IMR-90 (cell line): Measurements from ENCODE around the gene SEC31B. TPM values are rescaled to one million over a fixed set of nuclear protein-coding genes. Genes with fewer than 3 reads are reported as not detected.

ENCODE experiments used
- ATAC-seq: fragments of 200-7000 bp; cut with Tn5 transposase; 2 replicates; pipeline ENCODE4 v1.9.1; 2020; ENCODE audit warnings: low read depth, mild to moderate bottlenecking, moderate library complexity
- BruUV-seq: library from RNA; stranded (reverse); fragments of 400-500 nt; replicated peaks from 2 replicates; lab custom pipeline; 2021; lab: Mats Ljungman, UMichigan
- CTCF ChIA-PET: fragments of 300-600 bp; formaldehyde crosslinking; extraction: SDS; loops from one replicate; lab custom pipeline; 2021; ENCODE audit warnings: antibody characterized with exemption; lab: Yijun Ruan, JAX
- POLR2A ChIA-PET: fragments of 300-600 bp; sonication (Branson Sonifier 250); formaldehyde crosslinking; loops from one replicate; lab custom pipeline; 2022; ENCODE audit warnings: antibody characterized with exemption; ENCODE audit not compliant: unreplicated experiment; lab: Charles Lee
- DNase-seq: peaks from one replicate; pipeline ENCODE4 v3.0.0; 2013
- H2AFZ ChIP-seq: replicated peaks from 2 replicates; pipeline ENCODE3; 2013; ENCODE audit warnings: low read length, mild to moderate bottlenecking; ENCODE audit not compliant: poor library complexity
- H2AK5ac ChIP-seq: 2 replicates; pipeline ENCODE4 v1.6.1; 2013; ENCODE audit warnings: low read depth, low read length, inconsistent platforms
- H2AK9ac ChIP-seq: replicated peaks from 2 replicates; pipeline ENCODE3; 2013; ENCODE audit warnings: mild to moderate bottlenecking, low read depth, low read length, moderate library complexity; ENCODE audit not compliant: poor library complexity
- H2BK120ac ChIP-seq: 2 replicates; pipeline ENCODE4 v1.6.1; 2013; ENCODE audit warnings: low read depth, low read length, inconsistent platforms
- H2BK15ac ChIP-seq: 3 replicates; pipeline ENCODE4 v1.6.1; 2013; ENCODE audit warnings: low read depth, low read length, inconsistent platforms
- H2BK20ac ChIP-seq: 2 replicates; pipeline ENCODE4 v1.6.1; 2013; ENCODE audit warnings: low read depth, mild to moderate bottlenecking, inconsistent platforms, low read length, moderate library complexity
- H2BK5ac ChIP-seq: 2 replicates; pipeline ENCODE4 v1.6.1; 2013; ENCODE audit warnings: mild to moderate bottlenecking, low read depth, low read length, inconsistent platforms; ENCODE audit not compliant: poor library complexity, severe bottlenecking
- H3K14ac ChIP-seq: replicated peaks from 2 replicates; pipeline ENCODE4 v1.6.1; 2013; ENCODE audit warnings: low read depth, low read length, inconsistent platforms
- H3K18ac ChIP-seq: 2 replicates; pipeline ENCODE4 v1.6.1; 2013; ENCODE audit warnings: low read depth, low read length, control low read depth
- H3K23ac ChIP-seq: 2 replicates; pipeline ENCODE4 v1.6.1; 2013; ENCODE audit warnings: low read depth, low read length, inconsistent platforms
- H3K27ac ChIP-seq: 2 replicates; pipeline ENCODE4 v1.5.1; 2013; ENCODE audit warnings: mild to moderate bottlenecking, control low read depth, low read length; ENCODE audit not compliant: insufficient read depth
- H3K27me3 ChIP-seq: 2 replicates; pipeline ENCODE4 v1.6.1; 2013; ENCODE audit warnings: low read length; ENCODE audit not compliant: control insufficient read depth, insufficient read depth
- H3K36me3 ChIP-seq: 2 replicates; pipeline ENCODE4 v1.6.1; 2013; ENCODE audit warnings: low read length, mixed read lengths; ENCODE audit not compliant: control insufficient read depth, insufficient read depth
- H3K4ac ChIP-seq: 2 replicates; pipeline ENCODE4 v1.6.1; 2013; ENCODE audit warnings: low read depth, low read length, inconsistent platforms
- H3K4me1 ChIP-seq: 2 replicates; pipeline ENCODE4 v1.6.1; 2013; ENCODE audit warnings: low read length, mixed read lengths; ENCODE audit not compliant: control insufficient read depth, insufficient read depth
- H3K4me2 ChIP-seq: 2 replicates; pipeline ENCODE4 v1.6.1; 2013; ENCODE audit warnings: low read depth, mild to moderate bottlenecking, control low read depth, low read length, moderate library complexity
- H3K4me3 ChIP-seq: 2 replicates; pipeline ENCODE4 v1.5.1; 2013; ENCODE audit warnings: low read depth, mild to moderate bottlenecking, control low read depth, low read length, moderate library complexity; ENCODE audit not compliant: insufficient read depth
- H3K56ac ChIP-seq: 2 replicates; pipeline ENCODE4 v1.6.1; 2013; ENCODE audit warnings: low read length, inconsistent platforms; ENCODE audit not compliant: insufficient read depth; ENCODE audit errors: extremely low read depth
- H3K79me1 ChIP-seq, 2 experiments: 2 replicates each; pipeline ENCODE4 v1.6.1; 2013; ENCODE audit warnings: low read length in 2 of 2, inconsistent platforms in 1 of 2, low read depth in 1 of 2
- H3K9ac ChIP-seq: 2 replicates; pipeline ENCODE4 v1.6.1; 2013; ENCODE audit warnings: low read depth, low read length, control low read depth
- H3K9me1 ChIP-seq: 2 replicates; pipeline ENCODE4 v1.6.1; 2013; ENCODE audit warnings: low read length, inconsistent platforms; ENCODE audit not compliant: insufficient read depth
- H3K9me3 ChIP-seq: 2 replicates; pipeline ENCODE4 v1.6.1; 2013; ENCODE audit warnings: low read length; ENCODE audit not compliant: control insufficient read depth, insufficient read depth
- H4K20me1 ChIP-seq: 2 replicates; pipeline ENCODE4 v1.6.1; 2013; ENCODE audit warnings: low read length, inconsistent platforms; ENCODE audit not compliant: insufficient read depth
- H4K5ac ChIP-seq: 2 replicates; pipeline ENCODE4 v1.6.1; 2013; ENCODE audit warnings: mild to moderate bottlenecking, low read depth, low read length, control low read depth
- H4K8ac ChIP-seq, 2 experiments: 2 replicates each; pipeline ENCODE4 v1.6.1; 2013; ENCODE audit warnings: low read depth in 2 of 2, low read length in 2 of 2, control low read depth in 1 of 2, inconsistent platforms in 1 of 2
- H4K91ac ChIP-seq: 2 replicates; pipeline ENCODE4 v1.6.1; 2013; ENCODE audit warnings: low read depth, low read length, inconsistent platforms; ENCODE audit not compliant: insufficient read depth
- BHLHE40 ChIP-seq: fragments of 150-350 bp; IDR thresholded peaks from 2 replicates; pipeline ENCODE4 v1.6.1; 2016; ENCODE audit warnings: mild to moderate bottlenecking, low read depth, low read length
- CEBPB ChIP-seq: IDR thresholded peaks from 2 replicates; pipeline ENCODE4 v1.6.1; 2012; ENCODE audit warnings: low read depth, low read length, improper control_type of control experiment
- CHD1 ChIP-seq: IDR thresholded peaks from 2 replicates; pipeline ENCODE4 v1.6.1; 2012; ENCODE audit warnings: low read depth, low read length, improper control_type of control experiment
- CTCF ChIP-seq: conservative IDR thresholded peaks from 2 replicates; pipeline ENCODE4 v1.5.1; 2012; ENCODE audit warnings: mild to moderate bottlenecking, low read depth, low read length, improper control_type of control experiment
- ELK1 ChIP-seq: fragments of 150-350 bp; IDR thresholded peaks from 2 replicates; pipeline ENCODE4 v1.6.1; 2016; ENCODE audit warnings: low read depth, mild to moderate bottlenecking, low read length, moderate library complexity, borderline replicate concordance
- FOS ChIP-seq: fragments of 150-350 bp; IDR thresholded peaks from 2 replicates; pipeline ENCODE4 v1.6.1; 2016; ENCODE audit warnings: low read depth, low read length
- MAFK ChIP-seq: IDR thresholded peaks from 2 replicates; pipeline ENCODE4 v1.6.1; 2012; ENCODE audit warnings: low read depth, low read length, improper control_type of control experiment
- MAZ ChIP-seq: IDR thresholded peaks from 2 replicates; pipeline ENCODE4 v1.6.1; 2012; ENCODE audit warnings: low read depth, mild to moderate bottlenecking, low read length, improper control_type of control experiment, moderate library complexity, borderline replicate concordance
- MXI1 ChIP-seq: IDR thresholded peaks from 2 replicates; pipeline ENCODE4 v1.6.1; 2012; ENCODE audit warnings: low read depth, mild to moderate bottlenecking, low read length, moderate library complexity, borderline replicate concordance
- NFE2L2 ChIP-seq: fragments of 150-350 bp; IDR thresholded peaks from 2 replicates; pipeline ENCODE4 v1.6.1; 2016; ENCODE audit warnings: low read depth, mild to moderate bottlenecking, low read length
- POLR2A ChIP-seq: IDR thresholded peaks from 2 replicates; pipeline ENCODE4 v1.6.1; 2012; ENCODE audit warnings: mild to moderate bottlenecking, low read depth, low read length
- RAD21 ChIP-seq: IDR thresholded peaks from 2 replicates; pipeline ENCODE4 v1.6.1; 2012; ENCODE audit warnings: low read length, improper control_type of control experiment
- RCOR1 ChIP-seq: IDR thresholded peaks from 2 replicates; pipeline ENCODE4 v1.6.1; 2012; ENCODE audit warnings: mild to moderate bottlenecking, low read length, improper control_type of control experiment; ENCODE audit not compliant: insufficient replicate concordance
- RFX5 ChIP-seq: IDR thresholded peaks from 2 replicates; pipeline ENCODE4 v1.8.0; 2012; ENCODE audit warnings: low read depth, mild to moderate bottlenecking, low read length, moderate library complexity
- SMC3 ChIP-seq: fragments of 150-350 bp; IDR thresholded peaks from 2 replicates; pipeline ENCODE4 v1.6.1; 2016; ENCODE audit warnings: low read depth, mild to moderate bottlenecking, antibody characterized with exemption, low read length, moderate library complexity
- USF2 ChIP-seq: fragments of 150-350 bp; IDR thresholded peaks from 2 replicates; pipeline ENCODE4 v1.6.1; 2017; ENCODE audit warnings: mild to moderate bottlenecking, antibody characterized with exemption, low read length, low read depth
- WGBS, 2 experiments: methylation state at CpG; one replicate each; pipeline versions ENCODE4 v1.1.5 to v1.1.7; 2013; ENCODE audit warnings: missing lambda C conversion rate in 2 of 2; ENCODE audit not compliant: insufficient read length in 1 of 2; ENCODE audit errors: extremely low coverage in 2 of 2; 5-methylcytosine and 5-hydroxymethylcytosine counted together
- dilution Hi-C: fragments of 300-500 bp; cut with HindIII; formaldehyde crosslinking; loops from one replicate; pipeline ENCODE4 v1.14.3; 2018; ENCODE audit warnings: low sequenced_read_pairs; ENCODE audit not compliant: unreplicated experiment
- in situ Hi-C: fragments of 300-500 bp; cut with MboI; formaldehyde crosslinking; loops from 3 replicates; pipeline ENCODE4 v1.14.3; 2019; ENCODE audit warnings: low sequenced_read_pairs, inconsistent platforms, mixed read lengths
- intact Hi-C: fragments of 100-400 bp; cut with micrococcal nuclease; formaldehyde crosslinking; loops from 2 replicates; pipeline ENCODE4 v1.10.0; 2022
- polyA plus RNA-seq, 3 experiments: library from polyadenylated mRNA; depleted of rRNA; stranded (reverse); fragments of >200 nt; gene quantifications; 2 replicates each; pipeline ENCODE4 v1.2.3, GENCODE V29; 2012; ENCODE audit warnings: low replicate concordance in 1 of 3
- total RNA-seq: library from RNA; depleted of rRNA; stranded (reverse); fragments of >200 nt; gene quantifications from 2 replicates; pipeline ENCODE4 v1.2.3, GENCODE V29; 2012

The SEC31B gene
- total and polyA plus RNA-seq, 2 of the 4 experiments (the other 2 are of a cell fraction), result 1.3 to 8.1 TPM

GRCh38 chr10:100489396-100489795 is 30.3 kb downstream of the SEC31B start:
- H3K27ac ChIP-seq, result no peak overlapping the region
- no TSS peak for BruUV-seq
- H2BK20ac ChIP-seq, result no peak overlapping the region
- no peak overlapping the region for H3K4ac ChIP-seq
- no peak overlapping the region for H3K14ac ChIP-seq
- no peak overlapping the region for H2BK120ac ChIP-seq
- peaks cover 20% of the 10 kb centered on the region for H3K36me3 ChIP-seq
- no peak overlapping the region for H3K9ac ChIP-seq
- dilution Hi-C loops, result no loop called here
- no peak overlapping the region for H2BK15ac ChIP-seq
- ChIA-PET CTCF (interaction anchor here (0.8 kb wide), 1 partner anchor 19 kb away, joined by 3 read pairs; no protein-coding TSS in a partner anchor), POLR2A (no interaction called here)
- no peak overlapping the region for H3K4me2 ChIP-seq
- H3K18ac ChIP-seq, result no peak overlapping the region
- no peak overlapping the region for H4K8ac ChIP-seq
- H3K4me1 ChIP-seq, result no peaks in the 10 kb centered on the region
- no peak overlapping the region for H2AFZ ChIP-seq
- H3K23ac ChIP-seq, result no peak overlapping the region
- H3K27me3 ChIP-seq, result peaks cover 3% of the 10 kb centered on the region; the same call in 1 of the 2 replicates
- no peaks in the 10 kb centered on the region for H3K9me3 ChIP-seq
- H2AK5ac ChIP-seq, result no peak overlapping the region
- H2AK9ac ChIP-seq, result no peak overlapping the region
- H4K20me1 ChIP-seq, result no peaks in the 10 kb centered on the region
- TF ChIP-seq ELK1 (no peak), MXI1 (no peak), MAZ (no peak), POLR2A (no peak), BHLHE40 (no peak), CEBPB (no peak), RCOR1 (no peak), FOS (no peak), RAD21 (no peak), SMC3 (no peak), USF2 (no peak), CHD1 (no peak), MAFK (no peak), RFX5 (no peak), CTCF (no peak), NFE2L2 (no peak)
- in situ Hi-C loops, result no loop called here
- no peak overlapping the region for H2BK5ac ChIP-seq
- 95% methylated on average over 3 of the region's 5 CpGs; no CpG with 5 or more reads in 1 of the 2 experiments for WGBS, 2 experiments
- H4K5ac ChIP-seq, result no peak overlapping the region
- no peaks in the 10 kb centered on the region for H3K79me1 ChIP-seq
- intact Hi-C loops, result no loop called here
- no peak overlapping the region for H3K56ac ChIP-seq
- no peak for DNase-seq
- H4K91ac ChIP-seq, result no peak overlapping the region
- no peaks in the 10 kb centered on the region for H3K9me1 ChIP-seq
- no peak overlapping the region for H3K4me3 ChIP-seq
- ATAC-seq, result no peak
